ENCODE results near the gene A4GNT.
A peak's percentile ranks its signal among the peaks of the same experiment; 100 is the strongest.

A4GNT gene

DNA sequence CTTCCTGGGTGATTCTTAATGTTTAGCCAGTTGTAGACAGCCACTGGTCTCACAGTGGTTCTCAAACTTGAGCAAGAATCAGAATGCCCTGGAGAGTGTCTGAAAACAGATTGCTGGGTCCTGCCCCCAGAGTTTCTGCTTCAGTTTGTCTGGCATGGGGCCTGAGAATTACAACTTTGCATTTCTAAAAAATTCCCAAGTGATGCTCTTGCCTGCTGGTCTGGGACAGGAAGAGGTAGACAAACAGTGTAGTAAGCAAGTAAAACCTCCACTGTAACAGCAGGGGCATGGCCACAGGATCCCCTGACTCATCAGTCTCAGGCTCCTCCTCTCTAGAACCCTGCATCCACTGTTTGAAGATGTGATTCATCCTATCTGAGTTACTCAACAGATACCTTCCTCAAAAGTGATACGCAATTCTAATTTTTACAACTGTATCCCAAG, 53.3 kb downstream of the A4GNT start:
- peak; percentile 84 for DNase-seq (ENCODE audit: low spot score)

DNA sequence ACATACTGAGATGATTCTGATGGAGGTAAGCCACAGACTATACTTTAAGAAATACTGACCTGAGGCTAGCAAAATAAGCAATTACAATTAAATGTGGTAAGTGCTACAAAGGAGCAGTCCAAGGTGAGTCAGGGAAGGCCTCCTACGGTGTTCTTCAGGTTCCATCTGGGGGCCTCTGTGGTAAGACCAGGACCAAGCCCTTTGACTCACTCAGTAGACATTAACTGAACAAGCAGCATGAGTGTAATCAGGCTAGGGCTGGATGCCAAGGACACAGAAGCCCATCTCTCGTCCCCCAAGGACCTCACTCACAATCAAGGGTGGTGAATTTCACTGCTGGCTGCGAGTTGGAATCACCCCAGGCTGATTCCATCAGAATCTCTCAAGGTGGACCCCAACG, 54.1 kb downstream of the A4GNT start:
- DNase-seq (ENCODE audit: low spot score), result no peak

Data from AG08396 (cell line).